ENCODE data around the gene GFPT1.

GFPT1 gene

GRCh38 chr2:69291004-69291650 is 95.9 kb downstream of the GFPT1 start:
- no peak for DNase-seq (ENCODE audit: low read depth)

DNA sequence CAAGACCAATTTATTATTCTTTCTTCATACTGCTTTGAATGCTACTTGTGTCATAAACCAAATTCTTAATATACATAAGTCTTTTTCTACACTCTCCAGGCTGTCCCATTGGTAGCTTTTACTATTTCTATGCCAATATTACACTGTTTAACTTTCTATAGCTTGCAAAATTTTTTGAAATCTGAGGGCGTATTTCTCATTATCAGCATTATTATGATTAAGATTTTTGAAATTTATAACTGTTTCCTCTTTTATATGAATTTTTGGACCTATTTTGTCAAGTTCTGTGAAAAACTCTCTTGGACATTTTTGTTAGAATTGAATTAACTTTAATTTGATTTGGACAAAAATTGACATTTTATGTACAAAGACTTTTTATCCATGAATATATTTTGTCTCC is 98.6 kb downstream of the GFPT1 start:
- no peak for DNase-seq (ENCODE audit: low read depth)

DNA sequence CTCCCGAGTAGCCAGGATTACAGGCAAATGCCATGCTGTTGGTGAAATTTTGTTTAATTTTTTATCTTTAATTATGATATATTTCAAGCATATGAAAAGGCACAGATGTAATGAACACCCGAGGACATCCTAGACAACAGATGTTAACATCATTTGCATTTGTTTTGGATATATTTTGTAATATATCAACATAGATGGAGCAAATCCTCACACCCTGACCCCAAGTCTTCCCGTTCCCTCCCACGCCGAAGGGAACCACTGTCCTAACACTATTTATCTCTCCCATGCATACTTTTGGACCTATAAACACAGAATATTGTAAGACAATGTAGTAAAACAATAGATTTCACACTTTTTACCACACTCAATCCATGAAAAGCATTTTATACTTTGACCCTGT is 99.5 kb downstream of the GFPT1 start:
- no peak for DNase-seq (ENCODE audit: low read depth)

- no peak for DNase-seq (ENCODE audit: low read depth)
These were observed 101.6 kb downstream of the GFPT1 start for GRCh38 chr2:69285379-69285894.

DNA sequence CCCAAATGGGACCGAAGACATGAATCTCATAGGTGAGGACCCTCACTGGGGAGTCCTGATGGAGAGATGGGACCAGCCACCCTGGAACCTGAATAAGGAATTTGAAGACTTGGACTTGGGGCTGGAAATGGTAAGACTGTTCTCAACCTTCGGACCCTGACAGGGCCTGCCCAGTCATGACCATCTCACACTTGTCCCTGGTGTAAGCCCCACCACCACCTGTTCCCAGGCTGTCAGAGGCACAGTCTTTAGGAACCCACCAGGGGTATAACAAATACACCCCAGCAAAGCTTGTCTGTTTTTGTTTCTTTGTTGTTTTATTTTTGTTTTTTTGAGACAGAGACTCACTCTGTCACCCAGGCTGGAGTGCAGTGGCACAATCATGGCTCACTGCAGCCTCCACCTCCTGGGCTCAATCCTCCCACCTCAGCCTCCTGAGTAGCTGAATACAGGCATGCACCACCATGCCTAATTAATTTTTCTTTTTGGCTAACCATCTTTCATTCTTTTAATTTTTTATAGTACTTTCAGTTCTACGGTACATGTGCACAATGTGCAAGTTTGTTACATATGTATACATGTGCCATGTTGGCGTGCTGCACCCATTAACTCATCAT is 106.1 kb downstream of the GFPT1 start:
- no peak for DNase-seq (ENCODE audit: low read depth)

DNA sequence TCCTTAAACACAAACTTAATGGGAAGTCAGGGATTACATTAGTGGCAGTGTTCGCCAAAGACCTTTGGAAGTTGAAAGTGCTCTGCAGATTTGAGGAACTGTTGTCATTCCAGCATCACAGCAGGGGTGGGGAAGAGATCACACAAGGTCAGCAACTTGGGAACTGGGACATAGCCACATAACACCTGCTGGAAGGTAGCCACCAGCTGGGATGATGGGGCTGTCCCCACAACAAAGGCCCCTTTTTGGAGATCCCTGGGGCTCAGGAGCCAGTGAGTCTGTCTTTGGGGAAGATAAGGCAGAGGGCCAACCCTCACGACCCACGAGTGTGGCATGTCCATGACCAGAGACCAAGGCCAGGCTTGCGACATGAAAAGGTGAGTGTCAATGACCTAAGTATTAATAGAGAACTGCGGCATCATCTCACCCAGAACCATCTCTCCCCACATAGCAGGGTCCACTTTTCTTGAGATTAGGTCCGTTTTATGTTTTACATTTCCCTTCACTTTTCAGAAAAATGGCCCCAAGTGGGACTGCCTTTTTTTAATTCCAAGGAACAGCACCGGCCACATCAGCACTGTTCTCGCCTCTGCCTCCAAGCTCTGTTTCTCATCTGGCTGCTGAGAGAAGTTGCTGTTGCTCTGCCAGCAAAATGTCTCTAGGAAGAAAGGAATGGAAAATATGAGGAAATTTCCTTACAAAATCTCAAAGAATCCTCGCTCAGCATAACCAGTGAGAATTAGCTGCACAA is 106.9 kb downstream of the GFPT1 start:
- no peak for DNase-seq (ENCODE audit: low read depth)

DNA sequence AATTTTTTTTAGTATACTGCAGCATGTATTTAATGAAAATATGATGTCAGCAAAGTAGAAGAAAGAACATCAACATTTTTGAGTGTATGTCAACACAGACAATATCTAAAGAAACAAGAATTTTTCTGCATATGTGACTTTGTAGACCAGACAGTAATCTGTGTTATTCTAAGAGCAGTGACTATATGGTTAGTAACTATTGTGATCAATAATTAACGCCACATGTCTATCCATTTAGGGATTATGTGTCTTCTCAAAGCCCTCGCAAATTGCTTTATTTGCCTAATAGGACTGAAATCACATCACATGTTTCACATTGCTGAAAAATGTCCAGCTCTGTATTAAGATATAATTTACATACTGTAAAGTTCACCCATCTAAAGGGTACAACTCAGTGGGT is 107.8 kb downstream of the GFPT1 start:
- no peak for DNase-seq (ENCODE audit: low read depth)

- no peak for DNase-seq (ENCODE audit: low read depth)
These were observed 108.7 kb downstream of the GFPT1 start for GRCh38 chr2:69278366-69278765.

- DNase-seq (ENCODE audit: low read depth), result no peak
These were observed 111.5 kb downstream of the GFPT1 start for GRCh38 chr2:69275490-69275889.

DNA sequence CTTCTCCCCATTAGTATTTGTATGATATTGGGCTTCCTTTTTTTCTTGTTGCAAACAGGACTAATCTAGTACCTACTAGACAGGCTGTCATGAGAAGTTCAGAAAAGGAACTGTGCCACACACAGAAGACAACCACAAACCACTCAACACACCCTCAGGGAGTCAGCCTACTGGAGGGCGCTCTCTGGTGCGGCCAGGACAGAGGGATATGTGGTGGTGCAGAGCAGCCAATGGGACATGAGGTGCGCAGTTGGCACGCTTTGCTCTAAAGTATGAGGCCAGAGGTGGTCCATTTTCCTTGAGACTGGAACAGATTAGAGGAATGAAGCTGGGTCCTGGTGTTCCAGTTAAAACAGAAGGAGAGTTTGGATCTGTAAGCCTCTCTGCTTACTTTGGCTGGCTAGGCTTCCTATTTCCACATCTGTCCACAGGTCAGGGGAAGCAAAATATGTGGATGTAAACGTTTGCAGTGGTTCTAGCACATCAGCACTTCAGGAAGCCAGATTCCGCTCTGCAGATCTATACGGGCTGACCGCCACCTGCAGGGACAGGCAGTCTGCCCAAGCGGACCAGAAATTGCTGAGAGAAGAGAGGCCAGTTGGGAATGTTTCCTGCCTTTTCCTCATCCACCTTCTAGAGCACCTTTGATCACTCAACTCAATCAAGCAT is 114.1 kb downstream of the GFPT1 start:
- DNase-seq (ENCODE audit: low read depth), result no peak

DNA sequence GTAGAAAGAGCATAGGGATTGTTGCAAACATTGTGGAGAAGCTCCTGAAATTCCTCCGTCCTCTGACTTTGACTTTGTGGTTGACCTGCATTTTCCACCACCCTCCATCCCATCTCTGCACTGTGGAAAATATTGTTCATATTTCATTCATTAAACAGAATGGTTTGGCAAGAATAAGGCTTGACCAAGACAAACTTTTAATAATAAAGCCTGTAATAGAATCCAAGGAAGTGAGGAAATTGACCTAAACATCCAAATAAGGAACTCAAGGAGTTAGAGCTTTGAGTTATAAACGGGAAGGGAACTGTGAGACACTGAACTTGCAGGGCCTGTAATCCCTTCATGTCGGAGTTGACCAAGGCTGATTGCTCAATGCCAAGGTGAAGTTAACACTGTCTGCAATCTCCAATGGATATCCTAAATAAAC is 115.2 kb downstream of the GFPT1 start:
- no peak for DNase-seq (ENCODE audit: low read depth)
